SH-SY5Y (cell line): ENCODE measurements around the gene TECPR2.

Experiments used
- GATA2 ChIP-seq: IDR thresholded peaks from 2 replicates; pipeline ENCODE4 v1.6.1; 2011; ENCODE audit warnings: mild to moderate bottlenecking, low read depth, low read length
- GATA3 ChIP-seq: IDR thresholded peaks from 2 replicates; pipeline ENCODE4 v1.6.1; 2011; ENCODE audit warnings: low read depth, mild to moderate bottlenecking, low read length, moderate library complexity

GRCh38 chr14:102544046-102544746 lies 181.5 kb downstream of the TECPR2 start:
- no peak for TF ChIP-seq GATA3
- TF ChIP-seq GATA2 = no peak
